Trophoblast cell (in vitro differentiated cells and primary cell): Measurements from ENCODE around the gene ATP13A2.
A peak's percentile ranks its signal among the peaks of the same experiment; 100 is the strongest.

Source experiments
- DNase-seq, 2 donors: peaks; one replicate each; pipeline ENCODE4 v3.0.0-alpha.2; 2016
- H2AFZ ChIP-seq: 2 replicates; pipeline ENCODE4 v1.6.1; 2013; ENCODE audit warnings: low read length, moderate library complexity, mild to moderate bottlenecking; ENCODE audit not compliant: insufficient read depth, poor library complexity
- H2AK5ac ChIP-seq: 2 replicates; pipeline ENCODE4 v1.6.1; 2013; ENCODE audit warnings: mild to moderate bottlenecking, low read length
- H2BK120ac ChIP-seq: 2 replicates; pipeline ENCODE4 v1.6.1; 2013; ENCODE audit warnings: low read length, mild to moderate bottlenecking, moderate library complexity; ENCODE audit not compliant: insufficient read depth, poor library complexity
- H2BK12ac ChIP-seq: 2 replicates; pipeline ENCODE4 v1.6.1; 2013; ENCODE audit warnings: mild to moderate bottlenecking, low read length, moderate library complexity
- H2BK5ac ChIP-seq: 2 replicates; pipeline ENCODE4 v1.6.1; 2013; ENCODE audit warnings: low read length, low read depth, moderate library complexity, mild to moderate bottlenecking; ENCODE audit not compliant: poor library complexity
- H3K14ac ChIP-seq: 2 replicates; pipeline ENCODE4 v1.6.1; 2013; ENCODE audit warnings: mild to moderate bottlenecking, low read length
- H3K18ac ChIP-seq: 2 replicates; pipeline ENCODE4 v1.6.1; 2013; ENCODE audit warnings: mild to moderate bottlenecking, low read length
- H3K23ac ChIP-seq: 2 replicates; pipeline ENCODE4 v1.6.1; 2013; ENCODE audit warnings: low read length
- H3K27ac ChIP-seq: 2 replicates; pipeline ENCODE4 v1.5.1; 2013; ENCODE audit warnings: low read depth, mild to moderate bottlenecking, inconsistent platforms, low read length, moderate library complexity
- H3K27me3 ChIP-seq: 2 replicates; pipeline ENCODE4 v1.6.1; 2013; ENCODE audit warnings: inconsistent platforms, mild to moderate bottlenecking, low read length, moderate library complexity; ENCODE audit not compliant: insufficient read depth
- H3K36me3 ChIP-seq, 2 experiments: 1 replicate in 1 of 2; 2 replicates in 1 of 2; pipeline ENCODE4 v1.6.1; 2013; ENCODE audit warnings: low read length in 2 of 2, mild to moderate bottlenecking in 2 of 2, moderate library complexity in 1 of 2; ENCODE audit not compliant: insufficient read depth in 2 of 2, control insufficient read depth in 1 of 2
- H3K4ac ChIP-seq: 2 replicates; pipeline ENCODE4 v1.6.1; 2013; ENCODE audit warnings: low read depth, mild to moderate bottlenecking, low read length, moderate library complexity
- H3K4me1 ChIP-seq, 2 experiments: 1 replicate in 1 of 2; 2 replicates in 1 of 2; pipeline ENCODE4 v1.6.1; 2013; ENCODE audit warnings: low read length in 2 of 2, mild to moderate bottlenecking in 2 of 2, moderate library complexity in 1 of 2; ENCODE audit not compliant: insufficient read depth in 2 of 2, control insufficient read depth in 1 of 2
- H3K4me2 ChIP-seq: 2 replicates; pipeline ENCODE4 v1.6.1; 2013; ENCODE audit warnings: inconsistent platforms, mild to moderate bottlenecking, low read length, moderate library complexity
- H3K4me3 ChIP-seq: 2 replicates; pipeline ENCODE4 v1.5.1; 2013; ENCODE audit warnings: mild to moderate bottlenecking, low read depth, low read length, inconsistent platforms
- H3K79me1 ChIP-seq: one replicate; pipeline ENCODE4 v1.6.1; 2013; ENCODE audit warnings: low read length
- H3K79me2 ChIP-seq: 2 replicates; pipeline ENCODE4 v1.6.1; 2013; ENCODE audit warnings: low read length, mild to moderate bottlenecking; ENCODE audit not compliant: control insufficient read depth, insufficient read depth, poor library complexity
- H3K9ac ChIP-seq: 2 replicates; pipeline ENCODE4 v1.6.1; 2013; ENCODE audit warnings: mild to moderate bottlenecking, low read length
- H3K9me3 ChIP-seq: 2 replicates; pipeline ENCODE4 v1.6.1; 2013; ENCODE audit warnings: low read depth, mild to moderate bottlenecking, control low read depth, inconsistent platforms, low read length; ENCODE audit not compliant: insufficient read depth
- H4K12ac ChIP-seq: 2 replicates; pipeline ENCODE4 v1.6.1; 2013; ENCODE audit warnings: low read depth, mild to moderate bottlenecking, low read length, moderate library complexity
- H4K8ac ChIP-seq: 2 replicates; pipeline ENCODE4 v1.6.1; 2013; ENCODE audit warnings: low read depth, mild to moderate bottlenecking, low read length, moderate library complexity
- H4K91ac ChIP-seq: one replicate; pipeline ENCODE4 v1.6.1; 2013; ENCODE audit warnings: low read depth, mild to moderate bottlenecking, low read length, moderate library complexity
- WGBS: extraction: QIAGEN DNeasy Blood & Tissue Kit; methylation state at CpG from one replicate; pipeline ENCODE4 v1.1.7; 2013; ENCODE audit warnings: missing lambda C conversion rate; ENCODE audit not compliant: insufficient read length, insufficient coverage; ENCODE audit errors: extremely low coverage; 5-methylcytosine and 5-hydroxymethylcytosine counted together

Gene ATP13A2

GRCh38 chr1:17016317-17016661 lies 4.6 kb upstream of the ATP13A2 start:
- no peak overlapping the region for H3K4ac ChIP-seq
- H3K27me3 ChIP-seq, result no peaks in the 10 kb centered on the region
- H3K27ac ChIP-seq, result peak overlapping the region; percentile 89
- H4K91ac ChIP-seq, result peak overlapping the region; percentile 61
- H3K18ac ChIP-seq, result peak overlapping the region; percentile 14
- no peak overlapping the region for H3K23ac ChIP-seq
- no peak for DNase-seq
- peaks cover 15 to 23% of the 10 kb centered on the region in 2 experiments for H3K4me1 ChIP-seq
- H4K8ac ChIP-seq, result peak overlapping the region; percentile 34
- H2BK5ac ChIP-seq, result peak overlapping the region; percentile 66
- H3K79me2 ChIP-seq, result no peaks in the 10 kb centered on the region
- no CpG with 5 or more reads among the region's 5 CpGs for WGBS
- H3K14ac ChIP-seq, result peak overlapping the region; percentile 42
- peak overlapping the region; percentile 18 for H3K4me2 ChIP-seq
- H3K4me3 ChIP-seq, result no peak overlapping the region
- no peak overlapping the region for H2AFZ ChIP-seq
- no peak overlapping the region for H3K9ac ChIP-seq
- H2AK5ac ChIP-seq, result no peak overlapping the region
- H3K79me1 ChIP-seq, result peaks cover 13% of the 10 kb centered on the region
- H3K36me3 ChIP-seq, result peaks cover 20 to 22% of the 10 kb centered on the region in 2 experiments
- H2BK12ac ChIP-seq, result peak overlapping the region; percentile 81
- H4K12ac ChIP-seq, result peak overlapping the region; percentile 36
- peak overlapping the region; percentile 70 for H2BK120ac ChIP-seq
- no peaks in the 10 kb centered on the region for H3K9me3 ChIP-seq

- Histone ChIP-seq H3K4me3 (no peak overlapping the region), H3K27me3 (no peaks in the 10 kb centered on the region), H4K12ac (no peak overlapping the region), H3K79me2 (no peaks in the 10 kb centered on the region), H2BK12ac (peak overlapping the region; percentile 72), H3K14ac (no peak overlapping the region), H3K36me3 (peaks cover 8 to 9% of the 10 kb centered on the region in 2 experiments), H3K9me3 (no peaks in the 10 kb centered on the region), H3K27ac (peak overlapping the region; percentile 14), H3K23ac (no peak overlapping the region), H3K9ac (no peak overlapping the region), H2AK5ac (no peak overlapping the region), H2BK120ac (peak overlapping the region; percentile 18), H3K4me2 (no peak overlapping the region), H4K8ac (no peak overlapping the region), H3K4me1 (peaks cover 21 to 29% of the 10 kb centered on the region in 2 experiments), H3K79me1 (peaks cover 16% of the 10 kb centered on the region), H4K91ac (peak overlapping the region; percentile 3), H3K4ac (no peak overlapping the region), H3K18ac (no peak overlapping the region), H2AFZ (no peak overlapping the region), H2BK5ac (peak overlapping the region; percentile 43)
- peak; percentile 21 to 52 for DNase-seq
- no CpG with 5 or more reads among the region's 10 CpGs for WGBS
Measured at GRCh38 chr1:17014671-17015567, 3.2 kb upstream of the ATP13A2 start.

- H3K4me3 ChIP-seq, result no peak overlapping the region
- no peak overlapping the region for H4K8ac ChIP-seq
Measured at GRCh38 chr1:17013491-17014320, 2.0 kb upstream of the ATP13A2 start.

GRCh38 chr1:17012775-17013490 lies 1.2 kb upstream of the ATP13A2 start:
- no peak overlapping the region for H2BK5ac ChIP-seq
- H3K4me3 ChIP-seq, result no peak overlapping the region
- H3K4me1 ChIP-seq, result peaks cover 21 to 29% of the 10 kb centered on the region in 2 experiments
- peak overlapping the region; percentile 16 for H2BK12ac ChIP-seq
- H3K79me2 ChIP-seq, result no peaks in the 10 kb centered on the region
- H3K23ac ChIP-seq, result no peak overlapping the region
- H2AFZ ChIP-seq, result no peak overlapping the region
- no peaks in the 10 kb centered on the region for H3K27me3 ChIP-seq
- peaks cover under 1 to 2% of the 10 kb centered on the region in 2 experiments for H3K36me3 ChIP-seq
- H3K27ac ChIP-seq, result no peak overlapping the region
- no CpG with 5 or more reads among the region's 9 CpGs for WGBS
- no peak overlapping the region for H3K18ac ChIP-seq
- H3K4me2 ChIP-seq, result no peak overlapping the region
- peaks cover 16% of the 10 kb centered on the region for H3K79me1 ChIP-seq
- no peak for DNase-seq
- H4K12ac ChIP-seq, result no peak overlapping the region
- H4K91ac ChIP-seq, result no peak overlapping the region
- no peak overlapping the region for H3K14ac ChIP-seq
- no peak overlapping the region for H3K4ac ChIP-seq
- H2AK5ac ChIP-seq, result peak overlapping the region; percentile 13
- no peaks in the 10 kb centered on the region for H3K9me3 ChIP-seq
- H4K8ac ChIP-seq, result no peak overlapping the region
- no peak overlapping the region for H2BK120ac ChIP-seq
- H3K9ac ChIP-seq, result no peak overlapping the region

More at GRCh38 chr1:17013491-17014320, 2.0 kb upstream of the ATP13A2 start:
- Histone ChIP-seq H3K9me3 (no peaks in the 10 kb centered on the region), H3K27me3 (no peaks in the 10 kb centered on the region), H2BK120ac (no peak overlapping the region), H3K27ac (no peak overlapping the region), H2AFZ (no peak overlapping the region), H3K36me3 (peaks cover 5 to 7% of the 10 kb centered on the region in 2 experiments), H2BK12ac (peak overlapping the region; percentile 90), H3K23ac (no peak overlapping the region), H3K4me2 (no peak overlapping the region), H3K4ac (no peak overlapping the region), H4K91ac (no peak overlapping the region), H3K79me1 (peaks cover 16% of the 10 kb centered on the region), H3K4me1 (peaks cover 21 to 29% of the 10 kb centered on the region in 2 experiments), H3K18ac (peak overlapping the region; percentile 16), H3K9ac (no peak overlapping the region), H2AK5ac (peak overlapping the region; percentile 69), H3K14ac (peak overlapping the region; percentile 36), H4K12ac (no peak overlapping the region), H3K79me2 (no peaks in the 10 kb centered on the region), H2BK5ac (no peak overlapping the region)
- no CpG with 5 or more reads among the region's 13 CpGs for WGBS
- DNase-seq, result no peak
